CD4-positive, alpha-beta T cell (primary cell): ENCODE results near the gene PGF. TPM values are rescaled to one million over a fixed set of nuclear protein-coding genes. Genes with fewer than 3 reads are reported as not detected.

Experiments used
- ATAC-seq: fragments of 200-7000 bp; cut with Tn5 transposase; one replicate; pipeline ENCODE4 v1.10.0; 2022; ENCODE audit warnings: mild to moderate bottlenecking; ENCODE audit not compliant: poor library complexity
- CTCF ChIA-PET: fragments of 350-600 bp; sonication (Branson Sonifier 250); formaldehyde crosslinking; loops from one replicate; lab custom pipeline; 2021; ENCODE audit warnings: antibody characterized with exemption, inconsistent platforms; lab: Charles Lee
- POLR2A ChIA-PET: fragments of 350-600 bp; sonication (Branson Sonifier 250); formaldehyde crosslinking; loops from one replicate; lab custom pipeline; 2021; ENCODE audit warnings: antibody characterized with exemption, inconsistent platforms; lab: Charles Lee
- DNase-seq, 14 experiments: peaks; one replicate each; pipeline ENCODE4 v3.0.0-alpha.2; 2013 to 2020; ENCODE audit warnings: mixed read lengths in 2 of 14
- H3K27ac ChIP-seq, 2 donors: one replicate each; pipeline versions ENCODE4 v1.5.1 to v1.7.0; 2013; ENCODE audit warnings: low read length in 2 of 2, low read depth in 1 of 2, mild to moderate bottlenecking in 1 of 2
- H3K27me3 ChIP-seq, 2 experiments: 1 replicate in 1 of 2; 2 replicates in 1 of 2; pipeline versions ENCODE4 v1.6.1 to v1.7.0; 2013; ENCODE audit warnings: low read length in 2 of 2, control low read depth in 1 of 2, mild to moderate bottlenecking in 1 of 2, moderate library complexity in 1 of 2; ENCODE audit not compliant: insufficient read depth in 2 of 2, control insufficient read depth in 1 of 2
- H3K36me3 ChIP-seq: one replicate; pipeline ENCODE4 v1.6.1; 2013; ENCODE audit warnings: low read length, control low read depth; ENCODE audit not compliant: insufficient read depth
- H3K4me1 ChIP-seq: one replicate; pipeline ENCODE4 v1.6.1; 2013; ENCODE audit warnings: low read length, control low read depth; ENCODE audit not compliant: insufficient read depth
- H3K4me3 ChIP-seq: one replicate; pipeline ENCODE4 v1.5.1; 2013; ENCODE audit warnings: mild to moderate bottlenecking, low read length, moderate library complexity
- H3K9me3 ChIP-seq, 2 experiments: 1 replicate in 1 of 2; 2 replicates in 1 of 2; pipeline versions ENCODE4 v1.6.1 to v1.7.0; 2013; ENCODE audit warnings: low read length in 2 of 2, mild to moderate bottlenecking in 2 of 2, control low read depth in 1 of 2, moderate library complexity in 1 of 2; ENCODE audit not compliant: control insufficient read depth in 1 of 2, insufficient read depth in 1 of 2
- H3K27ac Mint-ChIP-seq: one replicate; pipeline ENCODE4 v1.8.0; 2020; ENCODE audit warnings: mixed read lengths
- H3K27me3 Mint-ChIP-seq: one replicate; pipeline ENCODE4 v1.8.0; 2021; ENCODE audit warnings: mixed read lengths
- H3K36me3 Mint-ChIP-seq: one replicate; pipeline ENCODE4 v1.8.0; 2021; ENCODE audit warnings: low read depth, mixed read lengths
- H3K4me1 Mint-ChIP-seq: one replicate; pipeline ENCODE4 v1.8.0; 2021; ENCODE audit warnings: low read depth, mixed read lengths
- H3K4me3 Mint-ChIP-seq: one replicate; pipeline ENCODE4 v1.8.0; 2020; ENCODE audit warnings: mild to moderate bottlenecking, mixed read lengths
- H3K9me3 Mint-ChIP-seq: one replicate; pipeline ENCODE4 v1.8.0; 2020; ENCODE audit warnings: mixed read lengths
- intact Hi-C, 2 experiments: fragments of 100-400 bp; cut with DNase I in 1 of 2; cut with micrococcal nuclease in 1 of 2; formaldehyde crosslinking; loops; one replicate each; pipeline versions ENCODE4 v1.15.1 to v1.9.0; 2023 to 2025; cut with DNase I, micrococcal nuclease
- total RNA-seq, 174 experiments: library from RNA in 2 of 174; stranded (reverse) in 2 of 174; gene quantifications; one replicate each; pipeline ENCODE4 v1.2.3 and lab custom pipeline; 2021 to 2026
- TF ChIP-seq, protein P1 (sequence below): fragments of 200-600 bp; IDR thresholded peaks from one replicate; pipeline ENCODE4 v1.8.0; 2022; ENCODE audit warnings: antibody characterized with exemption, mild to moderate bottlenecking

The PGF gene
- total RNA-seq, 2 experiments from 2014 or later: 0.11 TPM; not detected in 1

DNA sequence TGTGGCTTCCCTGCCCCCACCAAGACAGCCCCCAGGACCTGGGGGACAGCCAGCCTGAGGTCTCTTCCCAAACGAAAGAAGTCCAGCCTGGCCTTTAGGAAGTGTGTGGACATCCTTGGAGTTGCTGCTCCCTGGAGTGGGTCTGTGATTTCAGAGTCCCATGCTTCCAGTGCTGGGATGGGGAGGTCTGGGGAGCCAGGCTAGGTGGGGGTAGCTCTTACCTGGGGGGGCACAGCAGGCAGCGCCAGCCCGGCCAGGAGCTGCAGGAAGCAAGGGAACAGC lies 509 bp downstream of the PGF start:
- ChIA-PET POLR2A (interaction anchor here (0.7 kb wide), 1 partner anchor 13 kb away, joined by 4 read pairs; no protein-coding TSS in a partner anchor), CTCF (interaction anchor here (0.6 kb wide), 1 partner anchor 9 kb away, joined by 3 read pairs; no protein-coding TSS in a partner anchor)
- Histone ChIP-seq H3K4me1 (peaks cover 15% of the 10 kb centered on the region), H3K9me3 (peaks cover 0 to 5% of the 10 kb centered on the region in 2 experiments), H3K27ac (no peak overlapping the region), H3K4me3 (peak overlapping the region; percentile 44), H3K27me3 (peaks cover 8 to 21% of the 10 kb centered on the region in 2 experiments), H3K36me3 (no peaks in the 10 kb centered on the region)
- H3K27me3 Mint-ChIP-seq: peaks cover 18% of the 10 kb centered on the region
- DNase-seq: no peak
- TF ChIP-seq, protein P1, sequence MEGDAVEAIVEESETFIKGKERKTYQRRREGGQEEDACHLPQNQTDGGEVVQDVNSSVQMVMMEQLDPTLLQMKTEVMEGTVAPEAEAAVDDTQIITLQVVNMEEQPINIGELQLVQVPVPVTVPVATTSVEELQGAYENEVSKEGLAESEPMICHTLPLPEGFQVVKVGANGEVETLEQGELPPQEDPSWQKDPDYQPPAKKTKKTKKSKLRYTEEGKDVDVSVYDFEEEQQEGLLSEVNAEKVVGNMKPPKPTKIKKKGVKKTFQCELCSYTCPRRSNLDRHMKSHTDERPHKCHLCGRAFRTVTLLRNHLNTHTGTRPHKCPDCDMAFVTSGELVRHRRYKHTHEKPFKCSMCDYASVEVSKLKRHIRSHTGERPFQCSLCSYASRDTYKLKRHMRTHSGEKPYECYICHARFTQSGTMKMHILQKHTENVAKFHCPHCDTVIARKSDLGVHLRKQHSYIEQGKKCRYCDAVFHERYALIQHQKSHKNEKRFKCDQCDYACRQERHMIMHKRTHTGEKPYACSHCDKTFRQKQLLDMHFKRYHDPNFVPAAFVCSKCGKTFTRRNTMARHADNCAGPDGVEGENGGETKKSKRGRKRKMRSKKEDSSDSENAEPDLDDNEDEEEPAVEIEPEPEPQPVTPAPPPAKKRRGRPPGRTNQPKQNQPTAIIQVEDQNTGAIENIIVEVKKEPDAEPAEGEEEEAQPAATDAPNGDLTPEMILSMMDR: no peak
- H3K4me1 Mint-ChIP-seq: no peaks in the 10 kb centered on the region
- no peaks in the 10 kb centered on the region for H3K9me3 Mint-ChIP-seq
- H3K36me3 Mint-ChIP-seq: no peaks in the 10 kb centered on the region
- intact Hi-C loops: no loop called here
- H3K4me3 Mint-ChIP-seq: no peak overlapping the region
- H3K27ac Mint-ChIP-seq: no peak overlapping the region
- peak; percentile 32 for ATAC-seq

DNA sequence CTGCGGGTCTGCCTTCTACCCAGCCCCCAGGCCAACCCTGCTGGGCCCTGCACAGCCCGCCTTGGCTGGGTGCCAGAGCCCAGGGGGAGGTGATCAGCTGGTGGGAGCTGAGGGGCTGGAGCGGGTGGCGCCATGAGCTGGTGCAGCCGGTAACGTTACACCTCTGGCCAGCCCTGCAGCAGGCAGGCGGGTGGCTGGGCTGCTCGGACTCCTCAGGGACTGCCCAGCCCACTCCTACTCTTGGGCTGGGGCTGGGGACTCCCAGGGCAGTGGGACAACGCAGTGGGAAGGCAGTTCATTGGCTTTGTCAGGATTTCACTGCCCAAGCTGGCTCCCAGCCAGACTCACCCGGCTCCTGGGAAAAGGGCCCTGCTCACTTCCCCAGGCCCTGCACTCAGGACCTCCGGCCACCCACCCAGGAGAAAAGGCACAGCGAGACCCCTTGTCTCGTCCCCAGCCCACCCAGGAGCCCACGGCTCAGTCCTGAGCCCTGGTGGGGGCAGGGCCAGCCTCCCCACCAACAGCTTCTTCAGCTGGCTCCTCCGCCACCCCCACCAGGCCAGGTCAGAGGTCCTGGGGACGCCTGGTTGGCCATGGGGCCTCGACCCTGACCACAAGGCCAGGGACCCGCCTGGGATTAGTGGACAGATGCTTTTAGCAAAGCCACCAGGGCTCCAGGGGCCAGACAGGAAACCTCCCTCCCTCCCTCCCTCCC lies 1.0 kb downstream of the PGF start:
- Mint-ChIP-seq H3K4me3 (no peak overlapping the region), H3K4me1 (no peaks in the 10 kb centered on the region), H3K27me3 (peaks cover 19% of the 10 kb centered on the region), H3K9me3 (no peaks in the 10 kb centered on the region), H3K27ac (no peak overlapping the region), H3K36me3 (no peaks in the 10 kb centered on the region)
- CTCF ChIA-PET: no interaction called here
- intact Hi-C loops: no loop called here
- H3K4me3 ChIP-seq: no peak overlapping the region
- peaks cover 15% of the 10 kb centered on the region for H3K4me1 ChIP-seq
- peaks cover 0 to 5% of the 10 kb centered on the region in 2 experiments for H3K9me3 ChIP-seq
- no peaks in the 10 kb centered on the region for H3K36me3 ChIP-seq
- H3K27me3 ChIP-seq: peaks cover 8 to 21% of the 10 kb centered on the region in 2 experiments
- DNase-seq: no peak
- POLR2A ChIA-PET: interaction anchor here (0.8 kb wide), 1 partner anchor 10 kb away, joined by 3 read pairs; no protein-coding TSS in a partner anchor
- TF ChIP-seq, protein P1: no peak
- ATAC-seq: no peak
- no peak overlapping the region for H3K27ac ChIP-seq

DNA sequence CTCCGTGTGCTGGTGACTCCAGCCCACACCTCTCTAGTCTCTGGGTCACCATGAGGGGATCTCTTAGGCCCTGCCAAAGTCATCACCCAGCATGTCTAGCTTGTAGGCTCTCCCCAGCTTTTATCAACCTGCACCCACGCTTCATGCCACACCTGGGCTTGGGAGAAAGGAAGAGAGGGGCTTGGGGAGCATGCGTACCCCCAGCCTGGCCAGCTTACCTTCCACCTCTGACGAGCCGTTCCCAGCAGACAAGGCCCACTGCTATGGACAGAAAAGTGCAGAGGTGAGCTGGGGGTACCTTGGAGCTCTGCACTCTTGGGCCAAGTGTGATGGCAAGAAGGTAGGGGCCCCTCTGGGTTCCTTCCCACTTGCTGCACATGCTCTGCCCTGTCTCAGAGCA lies 1.7 kb downstream of the PGF start:
- Mint-ChIP-seq H3K27me3 (peaks cover 19% of the 10 kb centered on the region), H3K9me3 (no peaks in the 10 kb centered on the region), H3K4me1 (no peaks in the 10 kb centered on the region), H3K4me3 (no peak overlapping the region), H3K36me3 (no peaks in the 10 kb centered on the region), H3K27ac (no peak overlapping the region)
- Histone ChIP-seq H3K4me3 (no peak overlapping the region), H3K27ac (no peak overlapping the region), H3K9me3 (peaks cover 0 to 5% of the 10 kb centered on the region in 2 experiments), H3K36me3 (no peaks in the 10 kb centered on the region), H3K4me1 (peaks cover 15% of the 10 kb centered on the region), H3K27me3 (peaks cover 8 to 21% of the 10 kb centered on the region in 2 experiments)
- DNase-seq: no peak
- POLR2A ChIA-PET: interaction anchor here (0.8 kb wide), 1 partner anchor 11 kb away, joined by 3 read pairs; no protein-coding TSS in a partner anchor
- intact Hi-C loops: no loop called here
- no peak for ATAC-seq
- TF ChIP-seq, protein P1: no peak
- CTCF ChIA-PET: no interaction called here
